Common myeloid progenitor, CD34-positive (primary cell): Measurements from ENCODE around the gene JAK3.
A peak's percentile ranks its signal among the peaks of the same experiment; 100 is the strongest.

Experiments used
- CTCF ChIA-PET: fragments of 350-600 bp; sonication (Branson Sonifier 250); formaldehyde crosslinking; loops from one replicate; lab custom pipeline; 2021; ENCODE audit warnings: antibody characterized with exemption; lab: Charles Lee
- POLR2A ChIA-PET: fragments of 350-600 bp; sonication (Branson Sonifier 250); formaldehyde crosslinking; loops from one replicate; lab custom pipeline; 2021; ENCODE audit warnings: antibody characterized with exemption; lab: Charles Lee
- DNase-seq, 3 donors: peaks; one replicate each; pipeline versions ENCODE4 v3.0.0 to v3.0.0-alpha.2; 2013
- H3K27ac ChIP-seq, 2 experiments: 1 replicate in 1 of 2; 2 replicates in 1 of 2; pipeline ENCODE4 v1.7.0; 2013; ENCODE audit warnings: inconsistent platforms in 2 of 2, low read length in 2 of 2, mild to moderate bottlenecking in 2 of 2, low read depth in 1 of 2, moderate library complexity in 1 of 2; ENCODE audit not compliant: severe bottlenecking in 2 of 2, insufficient read depth in 1 of 2, poor library complexity in 1 of 2
- H3K27me3 ChIP-seq, 5 experiments: replicated peaks in 2 of 5; 1 replicate in 3 of 5; 2 replicates in 2 of 5; pipeline versions ENCODE4 v1.6.1 to v1.7.0; 2013; ENCODE audit warnings: low read length in 4 of 5, mild to moderate bottlenecking in 2 of 5, moderate library complexity in 2 of 5, inconsistent platforms in 1 of 5; ENCODE audit not compliant: insufficient read depth in 5 of 5, control insufficient read depth in 4 of 5
- H3K36me3 ChIP-seq, 4 experiments: 1 replicate in 2 of 4; 2 replicates in 2 of 4; pipeline versions ENCODE4 v1.6.1 to v1.7.0; 2013; ENCODE audit warnings: low read length in 3 of 4, control low read depth in 1 of 4, mild to moderate bottlenecking in 1 of 4; ENCODE audit not compliant: control insufficient read depth in 4 of 4, insufficient read depth in 4 of 4
- H3K4me1 ChIP-seq, 4 experiments: 1 replicate in 3 of 4; 2 replicates in 1 of 4; pipeline versions ENCODE4 v1.6.1 to v1.7.1; 2013; ENCODE audit warnings: low read length in 3 of 4, mild to moderate bottlenecking in 3 of 4, control low read depth in 1 of 4, inconsistent platforms in 1 of 4, moderate library complexity in 1 of 4; ENCODE audit not compliant: control insufficient read depth in 4 of 4, insufficient read depth in 4 of 4; ENCODE audit errors: control extremely low read depth in 1 of 4
- H3K4me3 ChIP-seq, 7 experiments: 1 replicate in 4 of 7; 2 replicates in 3 of 7; pipeline versions ENCODE4 v1.5.1 to v1.7.0; 2013; ENCODE audit warnings: mild to moderate bottlenecking in 7 of 7, low read length in 6 of 7, moderate library complexity in 6 of 7, inconsistent platforms in 2 of 7, low read depth in 2 of 7, control low read depth in 1 of 7; ENCODE audit not compliant: insufficient read depth in 4 of 7, control insufficient read depth in 1 of 7; ENCODE audit errors: extremely low read depth in 1 of 7
- H3K9me3 ChIP-seq, 5 experiments: 1 replicate in 4 of 5; 2 replicates in 1 of 5; pipeline versions ENCODE4 v1.6.1 to v1.7.1; 2013; ENCODE audit warnings: low read length in 4 of 5, mild to moderate bottlenecking in 2 of 5, inconsistent platforms in 1 of 5, low read depth in 1 of 5, moderate library complexity in 1 of 5; ENCODE audit not compliant: control insufficient read depth in 4 of 5, insufficient read depth in 2 of 5; ENCODE audit errors: control extremely low read depth in 1 of 5
- WGBS: methylation state at CpG from one replicate; pipeline ENCODE4 v1.1.5; 2013; ENCODE audit not compliant: insufficient coverage; 5-methylcytosine and 5-hydroxymethylcytosine counted together

The JAK3 gene

DNA sequence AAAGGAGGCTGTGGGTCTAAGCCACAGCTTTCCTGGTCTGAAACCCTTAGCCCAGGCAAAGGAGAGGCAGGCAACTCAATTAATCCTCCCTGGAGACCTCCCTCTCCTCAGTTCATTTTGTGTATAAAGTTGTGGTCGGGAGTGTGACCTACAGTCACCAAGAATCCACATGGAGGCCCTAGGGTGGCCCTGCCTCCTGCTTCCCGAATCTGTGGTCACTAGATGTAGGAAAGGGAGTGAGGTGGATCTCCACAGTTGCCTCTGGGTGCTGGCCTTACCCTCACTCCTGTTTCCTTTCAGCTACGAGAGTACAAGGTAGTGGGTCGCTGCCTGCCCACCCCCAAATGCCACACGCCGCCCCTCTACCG, 13.2 kb upstream of the JAK3 start:
- WGBS = no CpG with 5 or more reads among the region's 7 CpGs
- Histone ChIP-seq H3K27me3 (no peaks in the 10 kb centered on the region), H3K9me3 (no peaks in the 10 kb centered on the region), H3K27ac (peak overlapping the region; percentile 77 to 93), H3K4me1 (peaks cover 9 to 23% (median 19%) of the 10 kb centered on the region in 4 experiments), H3K4me3 (peak overlapping the region; percentile 90 to 100 (median 97)), H3K36me3 (peaks cover 8 to 45% (median 36%) of the 10 kb centered on the region in 4 experiments)
- no peak for DNase-seq
- ChIA-PET POLR2A (interaction anchor here (1.0 kb wide), 2 partner anchors 11 to 69 kb away, joined by 3 to 4 read pairs; partner anchors contain the start of gene SLC5A5), CTCF (interaction anchor here (0.7 to 4.4 kb wide), 7 partner anchors 10 to 136 kb away, joined by 3 to 63 read pairs (median 10); partner anchors contain the start of genes CCDC124 and SLC5A5)

DNA sequence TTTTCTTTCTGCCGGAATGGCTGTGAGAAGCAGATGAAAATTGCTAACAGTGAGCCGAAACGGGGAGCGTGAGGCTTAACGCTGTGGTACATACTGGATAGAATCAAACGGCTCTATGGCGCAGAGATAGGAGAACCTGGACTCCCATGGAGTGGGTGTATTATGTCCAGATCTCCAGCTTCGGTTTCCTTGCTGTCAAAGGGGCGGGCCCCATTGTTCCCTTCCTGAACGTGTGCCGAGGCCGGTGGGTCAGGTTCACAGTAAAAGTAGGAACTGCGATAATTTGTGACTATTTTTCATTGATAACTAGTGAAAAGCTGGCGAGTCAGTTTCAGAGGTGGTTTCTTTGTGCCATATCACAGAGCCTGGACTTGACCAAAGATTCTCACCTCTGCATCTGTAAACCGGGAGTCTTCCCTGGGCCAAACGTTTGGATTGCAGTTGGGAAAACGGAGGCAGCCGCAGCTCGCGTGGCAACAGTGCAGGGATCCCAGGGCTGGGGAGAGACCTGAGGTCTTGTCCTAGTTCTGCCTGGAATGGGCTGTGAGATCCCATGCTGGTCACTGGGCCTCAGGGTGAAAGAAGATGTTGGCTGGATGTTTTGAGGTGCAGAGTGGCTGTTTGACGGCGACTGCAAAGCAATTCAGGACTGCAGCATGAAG, 12.7 kb upstream of the JAK3 start:
- DNase-seq = no peak
- CTCF ChIA-PET = interaction anchor here (1.0 to 4.4 kb wide), 14 partner anchors 10 to 455 kb away, joined by 3 to 63 read pairs (median 4); partner anchors contain the start of genes BST2, CCDC124 and SLC5A5
- WGBS = 4% methylated on average over 15 of the region's 22 CpGs
- Histone ChIP-seq H3K9me3 (no peaks in the 10 kb centered on the region), H3K36me3 (peaks cover 8 to 45% (median 34%) of the 10 kb centered on the region in 4 experiments), H3K27ac (peak overlapping the region; percentile 77 to 93), H3K4me3 (peak overlapping the region; percentile 90 to 100 (median 97)), H3K27me3 (no peaks in the 10 kb centered on the region), H3K4me1 (peaks cover 9 to 25% (median 20%) of the 10 kb centered on the region in 4 experiments)
- POLR2A ChIA-PET = interaction anchor here (1.0 to 1.8 kb wide), 5 partner anchors 10 to 72 kb away, joined by 3 to 21 read pairs (median 6); partner anchors contain the start of genes CCDC124, JAK3 and SLC5A5

DNA sequence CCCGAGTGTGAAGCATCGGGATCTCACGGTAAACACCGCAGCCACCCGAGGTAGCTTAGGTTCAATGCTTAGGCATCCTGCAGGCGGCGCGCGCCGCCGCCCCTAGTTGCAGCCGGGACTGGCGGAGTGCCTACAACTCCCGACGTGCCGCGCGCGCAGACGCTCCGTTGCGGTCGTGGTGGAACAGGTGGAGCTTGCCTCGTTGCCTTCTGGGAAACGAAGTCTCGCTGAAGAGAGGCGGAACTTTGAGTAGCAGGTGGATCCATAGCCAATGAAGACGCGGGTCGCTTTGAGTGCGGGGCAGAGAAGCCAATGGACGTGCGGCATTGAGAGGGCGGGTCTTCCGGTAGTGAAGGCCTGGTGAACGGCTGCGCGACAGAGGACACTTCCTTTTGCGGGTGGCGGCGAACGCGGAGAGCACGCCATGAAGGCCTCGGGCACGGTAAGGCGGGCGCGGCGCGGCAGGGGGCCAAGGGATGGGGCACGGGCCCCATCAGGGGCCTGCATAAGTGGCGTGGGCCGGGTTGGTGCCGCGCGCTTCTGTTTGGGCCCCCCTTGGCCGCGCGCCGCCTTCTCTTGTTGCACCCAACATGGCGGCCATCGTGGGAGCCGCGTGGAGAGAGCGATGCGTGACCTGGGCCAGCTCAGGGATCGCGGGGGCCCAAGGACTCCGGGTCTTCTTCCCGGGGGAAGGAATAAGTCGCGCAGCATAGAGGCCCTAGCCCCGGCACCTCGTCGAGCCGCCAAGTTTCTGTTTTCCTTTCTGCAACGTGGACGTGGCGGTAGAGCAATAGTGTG, 11.9 kb upstream of the JAK3 start, which contains the start of gene RPL18A:
Gene RPL18A (plus strand): TSS at position 378 of the 798 bp plus-strand sequence. CDS start 47 bp downstream, at position 425.
- Histone ChIP-seq H3K27ac (peak within 1 kb of the TSS; percentile 77 to 93), H3K4me3 (peak within 1 kb of the TSS; percentile 90 to 100 (median 97)), H3K27me3 (no peaks in the 10 kb centered on the region), H3K4me1 (peaks cover 9 to 30% (median 24%) of the 10 kb centered on the region in 4 experiments), H3K9me3 (no peaks in the 10 kb centered on the region), H3K36me3 (peaks cover 8 to 45% (median 32%) of the 10 kb centered on the region in 4 experiments)
- WGBS = 0% methylated on average over 79 of the region's 80 CpGs
- ChIA-PET CTCF (interaction anchor here (0.6 to 4.4 kb wide), 35 partner anchors 9 to 455 kb away, joined by 3 to 63 read pairs (median 4); partner anchors contain the start of genes B3GNT3, BST2, CCDC124 and JAK3), POLR2A (interaction anchor here (1.0 to 1.8 kb wide), 10 partner anchors 10 to 73 kb away, joined by 3 to 21 read pairs (median 5); partner anchors contain the start of genes CCDC124, JAK3 and SLC5A5)
- peak; percentile 100 for DNase-seq

DNA sequence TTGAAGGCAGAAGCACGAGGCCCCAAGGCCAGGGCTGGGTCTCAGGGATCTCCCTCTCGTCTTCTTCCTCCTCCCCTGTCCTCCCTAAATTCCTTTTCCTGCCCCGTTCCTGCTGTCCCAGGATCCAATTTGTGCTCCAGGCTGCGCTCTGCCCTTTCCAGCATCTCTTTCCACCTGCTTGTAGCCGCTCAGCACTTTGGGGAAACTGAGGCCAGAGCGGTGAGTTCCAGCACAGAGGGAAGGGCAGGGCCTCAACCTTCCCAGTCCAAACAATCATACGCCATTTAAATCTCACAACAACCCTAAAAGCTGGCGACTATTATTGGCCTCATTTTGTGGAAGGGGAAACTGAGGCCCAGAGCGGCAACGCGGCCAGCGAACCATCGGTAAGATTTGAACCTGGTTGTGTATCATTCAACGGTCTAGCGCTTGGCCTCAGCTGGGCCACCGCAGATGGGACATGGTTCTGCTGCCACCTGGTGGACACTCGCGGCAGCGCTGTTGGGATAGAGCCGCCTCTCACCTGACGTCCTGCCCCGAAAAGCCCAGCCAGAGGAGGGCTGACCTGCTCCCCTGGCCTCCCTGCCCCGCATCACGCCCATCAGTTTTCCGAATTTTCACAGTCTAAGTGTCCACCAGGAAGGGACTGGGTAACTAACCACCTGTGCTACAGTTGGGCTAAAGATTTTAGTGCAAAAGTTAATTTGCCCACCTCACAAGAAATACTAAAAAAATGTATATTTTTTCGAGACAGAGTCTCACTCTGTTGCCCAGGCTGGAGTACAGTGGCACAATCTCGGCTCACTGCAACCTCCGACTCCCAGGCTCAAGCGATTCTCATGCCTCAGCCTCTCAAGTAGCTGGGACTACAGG, 7.7 kb upstream of the JAK3 start:
- DNase-seq = peak; percentile 61 to 82 (median 75)
- ChIA-PET POLR2A (interaction anchor here (1.0 to 1.3 kb wide), 2 partner anchors 64 to 135 kb away, joined by 3 to 4 read pairs; no protein-coding TSS in a partner anchor), CTCF (interaction anchor here (0.6 to 4.9 kb wide), 27 partner anchors 8 to 756 kb away, joined by 3 to 36 read pairs (median 5); partner anchors contain the start of genes B3GNT3, CCDC124 and JAK3)
- no peaks in the 10 kb centered on the region for H3K9me3 ChIP-seq
- no peak overlapping the region for H3K4me3 ChIP-seq
- 8% methylated on average over 21 of the region's 29 CpGs for WGBS
- peaks cover 5 to 21% (median 14%) of the 10 kb centered on the region in 4 experiments for H3K4me1 ChIP-seq
- H3K36me3 ChIP-seq = peaks cover 0 to 3% (median 0%) of the 10 kb centered on the region in 4 experiments
- H3K27ac ChIP-seq = no peak overlapping the region
- H3K27me3 ChIP-seq = no peaks in the 10 kb centered on the region

DNA sequence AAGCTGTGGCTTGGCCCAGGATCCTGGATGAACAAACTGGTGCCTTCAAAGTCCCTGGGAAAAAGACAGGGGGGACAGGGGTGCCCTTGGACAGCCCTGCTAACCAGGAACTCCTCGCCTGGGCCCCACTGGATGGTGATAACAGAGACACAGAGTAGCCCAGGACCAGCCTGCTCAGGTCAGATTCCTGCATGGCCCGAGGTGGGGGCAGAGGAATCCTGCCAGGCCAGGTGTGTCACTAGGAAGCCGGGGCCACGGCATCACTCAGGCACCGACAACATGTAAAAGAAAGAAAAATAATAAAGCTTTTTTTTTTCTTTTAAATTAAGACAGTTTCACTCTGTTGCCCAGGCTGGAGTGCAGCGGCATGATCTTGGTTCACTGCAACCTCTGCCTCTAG, 6.3 kb upstream of the JAK3 start:
- 94% methylated on average over 2 of the region's 6 CpGs for WGBS
- H3K27me3 ChIP-seq = no peaks in the 10 kb centered on the region
- no peak overlapping the region for H3K4me3 ChIP-seq
- CTCF ChIA-PET = interaction anchor here (0.6 to 4.9 kb wide), 15 partner anchors 20 to 281 kb away, joined by 3 to 36 read pairs (median 6); partner anchors contain the start of genes B3GNT3 and CCDC124
- H3K4me1 ChIP-seq = peaks cover 5 to 28% (median 22%) of the 10 kb centered on the region in 4 experiments
- H3K36me3 ChIP-seq = no peaks in the 10 kb centered on the region
- no peaks in the 10 kb centered on the region for H3K9me3 ChIP-seq
- POLR2A ChIA-PET = interaction anchor here (0.6 kb wide), 1 partner anchor 1712 kb away, joined by 3 read pairs; no protein-coding TSS in a partner anchor
- H3K27ac ChIP-seq = no peak overlapping the region
- DNase-seq = no peak
